LNCaP clone FGC (cell line): ENCODE results near the gene HACD4.
"Not testable (repeated sequence)": the region's sequence is repeated elsewhere in the genome, so short reads cannot be mapped to it uniquely, and the experiment has no call there.

ENCODE experiments used
- DNase-seq: peaks from one replicate; pipeline ENCODE4 v3.0.0-alpha.2; 2011; ENCODE audit warnings: low read depth
- H3K4me3 ChIP-seq: 2 replicates; pipeline ENCODE4 v1.5.1; 2011; ENCODE audit warnings: mild to moderate bottlenecking, low read depth, low read length, control low read depth
- TF ChIP-seq, protein P1 (sequence below): IDR thresholded peaks from 2 replicates; pipeline ENCODE4 v1.5.1; 2012; ENCODE audit warnings: mild to moderate bottlenecking; ENCODE audit not compliant: control insufficient read depth, insufficient read depth; ENCODE audit errors: extremely low read depth

The HACD4 gene

DNA sequence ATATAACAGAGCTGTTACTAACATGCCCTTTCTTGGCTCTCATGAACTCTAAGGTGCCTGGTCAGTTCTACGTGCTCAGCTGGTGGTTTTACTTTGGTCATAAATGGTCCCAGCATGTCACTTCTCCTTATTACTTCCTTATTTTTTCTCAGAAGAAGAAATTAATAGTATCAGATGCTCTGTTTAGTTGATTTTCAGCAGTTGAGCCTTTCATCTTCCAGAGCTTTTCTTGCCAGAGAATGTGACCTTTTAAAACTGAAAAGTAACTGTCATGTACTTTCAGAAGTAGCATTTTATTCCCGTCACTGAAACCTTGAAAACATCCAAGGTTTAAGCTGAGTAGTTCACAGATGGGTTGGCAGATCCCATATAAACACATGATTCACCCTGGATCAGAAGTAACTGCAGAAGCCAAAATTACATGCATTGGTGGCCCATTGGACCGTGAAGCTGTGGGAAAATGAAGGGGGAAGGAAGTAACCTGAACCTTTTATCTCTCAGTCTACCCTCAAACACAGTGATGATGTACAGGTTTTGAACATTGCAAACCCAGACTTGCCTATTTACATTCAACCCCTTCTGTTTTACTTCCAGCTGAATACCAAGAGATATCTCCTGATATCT, 50.5 kb downstream of the HACD4 start:
- no peak for DNase-seq
- H3K4me3 ChIP-seq, result no peak overlapping the region

DNA sequence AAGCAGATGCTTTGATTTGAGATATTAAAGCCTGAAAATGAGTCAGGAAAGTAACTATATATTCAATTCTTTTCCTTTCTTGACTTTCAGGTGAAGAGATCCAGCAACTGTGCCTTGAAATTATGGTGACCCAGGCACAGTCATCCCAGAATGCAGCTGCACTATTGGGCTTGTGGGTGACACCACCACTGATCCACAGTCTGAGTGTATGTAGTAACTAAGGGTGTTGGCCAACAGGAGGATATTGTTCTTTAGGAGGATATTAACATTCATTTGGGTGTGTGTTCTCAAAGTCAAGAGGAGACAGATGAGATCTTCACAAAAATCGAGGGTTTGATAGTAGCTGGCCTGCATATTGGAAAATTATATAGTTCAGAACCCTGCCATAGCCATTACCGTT, 53.2 kb downstream of the HACD4 start:
- TF ChIP-seq, protein P1, sequence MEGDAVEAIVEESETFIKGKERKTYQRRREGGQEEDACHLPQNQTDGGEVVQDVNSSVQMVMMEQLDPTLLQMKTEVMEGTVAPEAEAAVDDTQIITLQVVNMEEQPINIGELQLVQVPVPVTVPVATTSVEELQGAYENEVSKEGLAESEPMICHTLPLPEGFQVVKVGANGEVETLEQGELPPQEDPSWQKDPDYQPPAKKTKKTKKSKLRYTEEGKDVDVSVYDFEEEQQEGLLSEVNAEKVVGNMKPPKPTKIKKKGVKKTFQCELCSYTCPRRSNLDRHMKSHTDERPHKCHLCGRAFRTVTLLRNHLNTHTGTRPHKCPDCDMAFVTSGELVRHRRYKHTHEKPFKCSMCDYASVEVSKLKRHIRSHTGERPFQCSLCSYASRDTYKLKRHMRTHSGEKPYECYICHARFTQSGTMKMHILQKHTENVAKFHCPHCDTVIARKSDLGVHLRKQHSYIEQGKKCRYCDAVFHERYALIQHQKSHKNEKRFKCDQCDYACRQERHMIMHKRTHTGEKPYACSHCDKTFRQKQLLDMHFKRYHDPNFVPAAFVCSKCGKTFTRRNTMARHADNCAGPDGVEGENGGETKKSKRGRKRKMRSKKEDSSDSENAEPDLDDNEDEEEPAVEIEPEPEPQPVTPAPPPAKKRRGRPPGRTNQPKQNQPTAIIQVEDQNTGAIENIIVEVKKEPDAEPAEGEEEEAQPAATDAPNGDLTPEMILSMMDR, result no peak
- DNase-seq, result no peak
- no peak overlapping the region for H3K4me3 ChIP-seq

More for the DNA sequence above, 50.5 kb downstream of the HACD4 start:
- TF ChIP-seq, protein P1, result no peak

DNA sequence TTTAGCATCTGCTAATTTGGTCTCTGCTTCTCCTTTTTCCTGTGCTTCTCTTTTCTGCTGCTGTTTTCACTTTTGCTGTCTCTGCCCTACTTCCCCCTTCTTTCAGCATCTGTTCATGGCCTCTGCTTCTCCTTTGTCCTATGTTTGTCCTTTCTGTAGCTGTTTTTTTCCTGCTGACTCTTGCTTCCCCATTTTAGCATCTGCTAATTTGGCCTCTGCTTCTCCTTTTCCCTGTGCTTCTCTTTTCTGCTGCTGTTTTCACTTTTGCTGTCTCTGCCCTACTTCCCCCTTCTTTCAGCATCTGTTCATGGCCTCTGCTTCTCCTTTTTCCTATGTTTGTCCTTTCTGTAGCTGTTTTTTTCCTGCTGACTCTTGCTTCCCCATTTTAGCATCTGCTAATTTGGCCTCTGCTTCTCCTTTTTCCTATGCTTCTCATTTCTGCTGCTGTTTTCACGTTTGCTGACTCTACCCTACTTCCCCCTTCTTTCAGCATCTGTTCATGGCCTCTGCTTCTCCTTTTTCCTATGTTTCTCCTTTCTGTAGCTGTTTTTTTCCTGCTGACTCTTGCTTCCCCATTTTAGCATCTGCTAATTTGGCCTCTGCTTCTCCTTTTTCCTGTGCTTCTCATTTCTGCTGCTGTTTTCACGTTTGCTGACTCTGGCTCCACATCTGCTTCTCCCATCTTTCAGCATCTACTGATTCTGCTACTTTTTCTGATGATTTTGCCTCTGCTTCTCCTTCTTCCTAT, 57.1 kb downstream of the HACD4 start:
- DNase-seq, result not testable (repeated sequence)

DNA sequence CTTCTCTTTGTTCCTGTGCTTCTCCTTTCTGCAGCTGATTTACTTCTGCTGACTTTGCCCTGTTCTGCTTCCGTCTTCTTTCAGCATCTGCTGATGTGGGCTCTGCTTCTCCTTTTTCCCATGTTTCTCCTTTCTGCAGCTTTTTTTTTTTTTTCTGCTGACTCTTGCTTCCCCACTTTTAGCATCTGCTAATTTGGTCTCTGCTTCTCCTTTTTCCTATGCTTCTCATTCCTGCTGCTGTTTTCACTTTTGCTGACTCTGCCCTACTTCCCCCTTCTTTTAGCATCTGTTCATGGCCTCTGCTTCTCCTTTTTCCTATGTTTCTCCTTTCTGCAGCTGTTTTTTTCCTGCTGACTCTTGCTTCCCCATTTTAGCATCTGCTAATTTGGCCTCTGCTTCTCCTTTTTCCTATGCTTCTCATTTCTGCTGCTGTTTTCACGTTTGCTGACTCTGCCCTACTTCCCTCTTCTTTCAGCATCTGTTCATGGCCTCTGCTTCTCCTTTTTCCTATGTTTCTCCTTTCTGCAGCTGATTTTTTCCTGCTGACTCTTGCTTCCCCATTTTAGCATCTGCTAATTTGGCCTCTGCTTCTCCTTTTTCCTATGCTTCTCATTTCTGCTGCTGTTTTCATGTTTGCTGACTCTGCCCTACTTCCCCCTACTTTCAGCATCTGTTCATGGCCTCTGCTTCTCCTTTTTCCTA, 58.0 kb downstream of the HACD4 start:
- not testable (repeated sequence) for H3K4me3 ChIP-seq, DNase-seq

More for the DNA sequence above, 57.1 kb downstream of the HACD4 start:
- not testable (repeated sequence) for H3K4me3 ChIP-seq

DNA sequence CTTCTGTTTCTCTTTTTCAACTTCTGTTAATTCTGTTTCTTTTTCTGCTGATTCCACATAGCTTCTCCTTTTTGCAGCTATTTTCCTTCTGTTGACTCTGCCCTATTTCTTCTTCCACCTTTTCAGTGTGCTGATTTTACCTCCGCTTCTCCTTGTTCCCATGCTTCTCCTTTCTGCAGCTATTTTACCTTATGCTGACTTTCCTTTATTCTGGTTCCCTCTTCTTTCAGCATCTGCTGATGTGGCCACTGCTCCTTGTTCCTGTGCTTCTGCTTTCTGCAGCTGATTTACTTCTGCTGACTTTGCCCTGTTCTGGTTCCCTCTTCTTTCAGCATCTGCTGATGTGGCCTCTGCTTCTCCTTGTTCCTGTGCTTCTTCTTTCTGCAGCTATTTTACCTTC, 58.8 kb downstream of the HACD4 start:
- DNase-seq, result no peak
- no peak overlapping the region for H3K4me3 ChIP-seq
- TF ChIP-seq, protein P1, result no peak

DNA sequence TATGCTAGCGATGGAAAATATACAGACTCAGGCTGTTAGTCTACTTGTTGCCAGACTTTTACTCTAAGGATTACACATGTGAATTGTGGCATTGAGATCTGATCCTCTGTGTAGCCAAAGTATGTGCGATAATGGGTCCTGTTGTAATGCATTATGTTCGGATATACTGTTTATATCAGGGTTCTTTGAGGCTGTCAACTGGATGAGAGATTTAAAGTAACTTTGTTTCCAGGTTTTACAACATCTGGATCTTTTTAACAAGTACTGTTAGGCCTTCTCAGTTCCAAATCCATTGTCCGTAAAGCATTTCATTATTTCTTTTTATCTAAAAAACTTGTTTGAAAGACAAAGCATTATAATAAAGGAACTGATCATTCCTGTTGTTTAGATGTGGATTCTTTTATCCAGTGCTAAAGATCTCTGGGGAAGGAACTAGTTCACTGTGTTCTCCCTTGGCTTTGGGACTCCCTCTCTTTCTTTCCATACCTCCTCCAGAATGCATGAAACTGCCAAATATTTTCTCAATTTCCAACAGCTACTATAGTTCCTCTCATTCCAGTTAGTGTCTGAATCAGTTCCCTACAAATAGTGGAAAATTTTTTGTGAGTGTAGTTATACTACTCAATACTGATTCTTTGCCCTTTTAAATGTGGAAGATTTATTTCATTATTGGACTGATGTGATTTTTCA, 68.8 kb downstream of the HACD4 start:
- TF ChIP-seq, protein P1, result no peak
- no peak overlapping the region for H3K4me3 ChIP-seq
- DNase-seq, result no peak

DNA sequence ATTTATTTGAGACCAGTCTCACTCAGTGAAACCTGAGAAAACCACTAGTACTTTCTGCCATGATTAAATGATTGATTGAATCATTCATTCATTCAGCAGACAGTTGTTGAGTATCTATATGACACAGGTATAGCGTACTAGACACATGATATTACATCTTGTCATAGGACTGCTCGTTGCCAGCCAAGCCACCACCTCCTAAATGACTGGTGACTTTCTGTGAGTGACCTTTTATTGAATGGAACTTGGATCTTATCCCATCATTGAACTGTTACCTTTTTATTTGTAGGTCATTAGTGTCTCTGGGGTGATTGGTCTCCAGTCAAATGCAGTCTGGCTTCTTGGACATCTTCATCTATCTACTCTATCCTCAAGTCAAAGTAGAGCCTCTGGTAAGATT, 80.7 kb downstream of the HACD4 start:
- DNase-seq, result no peak
- TF ChIP-seq, protein P1, result no peak
- H3K4me3 ChIP-seq, result no peak overlapping the region
